GM23338 (cell line): ENCODE results near the gene METAP1D.

Source experiments
- CREB1 ChIP-seq: fragments of 250-450 bp; sonication (Bioruptor Pico); IDR thresholded peaks from 2 replicates; pipeline ENCODE4 v1.5.0; 2020; ENCODE audit warnings: low read depth, mild to moderate bottlenecking, moderate library complexity
- EZH2 ChIP-seq: fragments of 200-600 bp; sonication (generic); IDR thresholded peaks from one replicate; pipeline ENCODE4 v1.8.0; 2017; ENCODE audit warnings: antibody characterized with exemption, mild to moderate bottlenecking, low read depth; ENCODE audit not compliant: unreplicated experiment
- EZH2phosphoT487 ChIP-seq: fragments of 200-600 bp; sonication (generic); IDR thresholded peaks from one replicate; pipeline ENCODE4 v1.8.1; 2018; ENCODE audit warnings: antibody characterized with exemption; ENCODE audit not compliant: unreplicated experiment
- JUNB ChIP-seq: IDR thresholded peaks from one replicate; pipeline ENCODE4 v1.6.1; 2016; ENCODE audit warnings: antibody characterized with exemption; ENCODE audit not compliant: unreplicated experiment
- NANOG ChIP-seq: IDR thresholded peaks from 2 replicates; pipeline ENCODE4 v1.6.1; 2016; ENCODE audit warnings: antibody characterized with exemption, borderline replicate concordance
- POLR2AphosphoS5 ChIP-seq: IDR thresholded peaks from 2 replicates; pipeline ENCODE4 v1.6.1; 2016; ENCODE audit warnings: antibody characterized with exemption, low read depth
- STAT1 ChIP-seq: IDR thresholded peaks from one replicate; pipeline ENCODE4 v1.6.1; 2016; ENCODE audit warnings: antibody characterized with exemption; ENCODE audit not compliant: unreplicated experiment
- ZNF114 ChIP-seq: fragments of 250-450 bp; sonication (Bioruptor Pico); IDR thresholded peaks from 2 replicates; pipeline ENCODE4 v1.5.0; 2020; ENCODE audit warnings: mild to moderate bottlenecking, moderate library complexity
- ZNF331 ChIP-seq: fragments of 250-450 bp; sonication (Bioruptor Pico); IDR thresholded peaks from 2 replicates; pipeline ENCODE4 v1.5.0; 2020; ENCODE audit warnings: low read depth, mild to moderate bottlenecking, moderate library complexity
- TF ChIP-seq, protein P1 (sequence below), 2 experiments: fragments of 200-600 bp in 1 of 2; sonication (generic) in 1 of 2; conservative IDR thresholded peaks; 2 replicates each; pipeline versions ENCODE4 v1.5.1 to v1.6.1; 2016 to 2017; ENCODE audit warnings: antibody characterized with exemption in 2 of 2, low read depth in 2 of 2, mild to moderate bottlenecking in 2 of 2, moderate library complexity in 1 of 2
- TF ChIP-seq, protein P2 (sequence below): IDR thresholded peaks from one replicate; pipeline ENCODE4 v1.6.1; 2018; ENCODE audit warnings: antibody characterized with exemption; ENCODE audit not compliant: unreplicated experiment
- TF ChIP-seq, protein P3 (sequence below): IDR thresholded peaks from 2 replicates; pipeline ENCODE4 v1.6.1; 2016; ENCODE audit warnings: antibody characterized with exemption
- TF ChIP-seq, protein P4 (sequence below): fragments of 250-450 bp; sonication (Bioruptor Pico); IDR thresholded peaks from 2 replicates; pipeline ENCODE4 v1.5.0; 2020; ENCODE audit warnings: mild to moderate bottlenecking, moderate library complexity

DNA sequence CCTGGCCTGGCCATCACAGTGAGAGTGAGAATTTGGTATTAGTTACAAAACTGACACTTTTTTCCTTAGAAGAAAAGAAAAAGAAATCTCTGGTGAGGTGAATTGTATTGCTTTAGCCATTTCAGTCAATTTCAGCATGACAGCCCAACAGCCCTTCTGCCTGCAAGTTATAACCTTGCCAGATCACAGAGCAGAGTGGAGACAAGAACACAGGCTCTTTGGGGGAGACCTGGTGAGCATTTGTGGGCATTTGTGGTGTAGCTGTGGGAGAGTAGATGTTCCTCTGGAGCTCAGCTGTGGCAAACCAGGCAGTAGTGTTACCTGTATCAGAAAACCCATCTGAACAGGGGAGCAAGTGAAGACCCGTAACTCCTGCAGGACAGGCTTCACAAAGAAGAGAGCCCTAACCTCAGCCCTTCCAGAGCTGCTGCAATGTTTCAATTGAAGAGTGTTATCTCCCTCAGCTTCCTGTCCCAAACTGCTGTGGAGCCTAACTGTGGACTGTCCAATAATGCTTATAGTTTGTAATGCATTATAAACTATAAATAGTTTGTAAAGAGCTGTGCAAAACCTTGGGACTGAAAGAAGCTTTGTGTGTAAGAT lies 62.8 kb downstream of the METAP1D start:
- TF ChIP-seq POLR2AphosphoS5, result no peak
- TF ChIP-seq, protein P1, sequence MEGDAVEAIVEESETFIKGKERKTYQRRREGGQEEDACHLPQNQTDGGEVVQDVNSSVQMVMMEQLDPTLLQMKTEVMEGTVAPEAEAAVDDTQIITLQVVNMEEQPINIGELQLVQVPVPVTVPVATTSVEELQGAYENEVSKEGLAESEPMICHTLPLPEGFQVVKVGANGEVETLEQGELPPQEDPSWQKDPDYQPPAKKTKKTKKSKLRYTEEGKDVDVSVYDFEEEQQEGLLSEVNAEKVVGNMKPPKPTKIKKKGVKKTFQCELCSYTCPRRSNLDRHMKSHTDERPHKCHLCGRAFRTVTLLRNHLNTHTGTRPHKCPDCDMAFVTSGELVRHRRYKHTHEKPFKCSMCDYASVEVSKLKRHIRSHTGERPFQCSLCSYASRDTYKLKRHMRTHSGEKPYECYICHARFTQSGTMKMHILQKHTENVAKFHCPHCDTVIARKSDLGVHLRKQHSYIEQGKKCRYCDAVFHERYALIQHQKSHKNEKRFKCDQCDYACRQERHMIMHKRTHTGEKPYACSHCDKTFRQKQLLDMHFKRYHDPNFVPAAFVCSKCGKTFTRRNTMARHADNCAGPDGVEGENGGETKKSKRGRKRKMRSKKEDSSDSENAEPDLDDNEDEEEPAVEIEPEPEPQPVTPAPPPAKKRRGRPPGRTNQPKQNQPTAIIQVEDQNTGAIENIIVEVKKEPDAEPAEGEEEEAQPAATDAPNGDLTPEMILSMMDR (conservative IDR thresholded peaks at IDR 0.05; ENCODE audit: low read depth in 2 of 2), result no peak
- TF ChIP-seq EZH2, result no peak
- no peak for TF ChIP-seq EZH2phosphoT487
- TF ChIP-seq, protein P2, sequence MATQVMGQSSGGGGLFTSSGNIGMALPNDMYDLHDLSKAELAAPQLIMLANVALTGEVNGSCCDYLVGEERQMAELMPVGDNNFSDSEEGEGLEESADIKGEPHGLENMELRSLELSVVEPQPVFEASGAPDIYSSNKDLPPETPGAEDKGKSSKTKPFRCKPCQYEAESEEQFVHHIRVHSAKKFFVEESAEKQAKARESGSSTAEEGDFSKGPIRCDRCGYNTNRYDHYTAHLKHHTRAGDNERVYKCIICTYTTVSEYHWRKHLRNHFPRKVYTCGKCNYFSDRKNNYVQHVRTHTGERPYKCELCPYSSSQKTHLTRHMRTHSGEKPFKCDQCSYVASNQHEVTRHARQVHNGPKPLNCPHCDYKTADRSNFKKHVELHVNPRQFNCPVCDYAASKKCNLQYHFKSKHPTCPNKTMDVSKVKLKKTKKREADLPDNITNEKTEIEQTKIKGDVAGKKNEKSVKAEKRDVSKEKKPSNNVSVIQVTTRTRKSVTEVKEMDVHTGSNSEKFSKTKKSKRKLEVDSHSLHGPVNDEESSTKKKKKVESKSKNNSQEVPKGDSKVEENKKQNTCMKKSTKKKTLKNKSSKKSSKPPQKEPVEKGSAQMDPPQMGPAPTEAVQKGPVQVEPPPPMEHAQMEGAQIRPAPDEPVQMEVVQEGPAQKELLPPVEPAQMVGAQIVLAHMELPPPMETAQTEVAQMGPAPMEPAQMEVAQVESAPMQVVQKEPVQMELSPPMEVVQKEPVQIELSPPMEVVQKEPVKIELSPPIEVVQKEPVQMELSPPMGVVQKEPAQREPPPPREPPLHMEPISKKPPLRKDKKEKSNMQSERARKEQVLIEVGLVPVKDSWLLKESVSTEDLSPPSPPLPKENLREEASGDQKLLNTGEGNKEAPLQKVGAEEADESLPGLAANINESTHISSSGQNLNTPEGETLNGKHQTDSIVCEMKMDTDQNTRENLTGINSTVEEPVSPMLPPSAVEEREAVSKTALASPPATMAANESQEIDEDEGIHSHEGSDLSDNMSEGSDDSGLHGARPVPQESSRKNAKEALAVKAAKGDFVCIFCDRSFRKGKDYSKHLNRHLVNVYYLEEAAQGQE, result no peak
- no peak for TF ChIP-seq JUNB
- no peak for TF ChIP-seq CREB1 (CRISPR knock-in tag)
- TF ChIP-seq, protein P3, sequence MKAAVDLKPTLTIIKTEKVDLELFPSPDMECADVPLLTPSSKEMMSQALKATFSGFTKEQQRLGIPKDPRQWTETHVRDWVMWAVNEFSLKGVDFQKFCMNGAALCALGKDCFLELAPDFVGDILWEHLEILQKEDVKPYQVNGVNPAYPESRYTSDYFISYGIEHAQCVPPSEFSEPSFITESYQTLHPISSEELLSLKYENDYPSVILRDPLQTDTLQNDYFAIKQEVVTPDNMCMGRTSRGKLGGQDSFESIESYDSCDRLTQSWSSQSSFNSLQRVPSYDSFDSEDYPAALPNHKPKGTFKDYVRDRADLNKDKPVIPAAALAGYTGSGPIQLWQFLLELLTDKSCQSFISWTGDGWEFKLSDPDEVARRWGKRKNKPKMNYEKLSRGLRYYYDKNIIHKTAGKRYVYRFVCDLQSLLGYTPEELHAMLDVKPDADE, result no peak
- TF ChIP-seq ZNF114, result no peak
- no peak for TF ChIP-seq ZNF331 (CRISPR knock-in tag)
- no peak for TF ChIP-seq NANOG
- no peak for TF ChIP-seq STAT1
- TF ChIP-seq, protein P4, sequence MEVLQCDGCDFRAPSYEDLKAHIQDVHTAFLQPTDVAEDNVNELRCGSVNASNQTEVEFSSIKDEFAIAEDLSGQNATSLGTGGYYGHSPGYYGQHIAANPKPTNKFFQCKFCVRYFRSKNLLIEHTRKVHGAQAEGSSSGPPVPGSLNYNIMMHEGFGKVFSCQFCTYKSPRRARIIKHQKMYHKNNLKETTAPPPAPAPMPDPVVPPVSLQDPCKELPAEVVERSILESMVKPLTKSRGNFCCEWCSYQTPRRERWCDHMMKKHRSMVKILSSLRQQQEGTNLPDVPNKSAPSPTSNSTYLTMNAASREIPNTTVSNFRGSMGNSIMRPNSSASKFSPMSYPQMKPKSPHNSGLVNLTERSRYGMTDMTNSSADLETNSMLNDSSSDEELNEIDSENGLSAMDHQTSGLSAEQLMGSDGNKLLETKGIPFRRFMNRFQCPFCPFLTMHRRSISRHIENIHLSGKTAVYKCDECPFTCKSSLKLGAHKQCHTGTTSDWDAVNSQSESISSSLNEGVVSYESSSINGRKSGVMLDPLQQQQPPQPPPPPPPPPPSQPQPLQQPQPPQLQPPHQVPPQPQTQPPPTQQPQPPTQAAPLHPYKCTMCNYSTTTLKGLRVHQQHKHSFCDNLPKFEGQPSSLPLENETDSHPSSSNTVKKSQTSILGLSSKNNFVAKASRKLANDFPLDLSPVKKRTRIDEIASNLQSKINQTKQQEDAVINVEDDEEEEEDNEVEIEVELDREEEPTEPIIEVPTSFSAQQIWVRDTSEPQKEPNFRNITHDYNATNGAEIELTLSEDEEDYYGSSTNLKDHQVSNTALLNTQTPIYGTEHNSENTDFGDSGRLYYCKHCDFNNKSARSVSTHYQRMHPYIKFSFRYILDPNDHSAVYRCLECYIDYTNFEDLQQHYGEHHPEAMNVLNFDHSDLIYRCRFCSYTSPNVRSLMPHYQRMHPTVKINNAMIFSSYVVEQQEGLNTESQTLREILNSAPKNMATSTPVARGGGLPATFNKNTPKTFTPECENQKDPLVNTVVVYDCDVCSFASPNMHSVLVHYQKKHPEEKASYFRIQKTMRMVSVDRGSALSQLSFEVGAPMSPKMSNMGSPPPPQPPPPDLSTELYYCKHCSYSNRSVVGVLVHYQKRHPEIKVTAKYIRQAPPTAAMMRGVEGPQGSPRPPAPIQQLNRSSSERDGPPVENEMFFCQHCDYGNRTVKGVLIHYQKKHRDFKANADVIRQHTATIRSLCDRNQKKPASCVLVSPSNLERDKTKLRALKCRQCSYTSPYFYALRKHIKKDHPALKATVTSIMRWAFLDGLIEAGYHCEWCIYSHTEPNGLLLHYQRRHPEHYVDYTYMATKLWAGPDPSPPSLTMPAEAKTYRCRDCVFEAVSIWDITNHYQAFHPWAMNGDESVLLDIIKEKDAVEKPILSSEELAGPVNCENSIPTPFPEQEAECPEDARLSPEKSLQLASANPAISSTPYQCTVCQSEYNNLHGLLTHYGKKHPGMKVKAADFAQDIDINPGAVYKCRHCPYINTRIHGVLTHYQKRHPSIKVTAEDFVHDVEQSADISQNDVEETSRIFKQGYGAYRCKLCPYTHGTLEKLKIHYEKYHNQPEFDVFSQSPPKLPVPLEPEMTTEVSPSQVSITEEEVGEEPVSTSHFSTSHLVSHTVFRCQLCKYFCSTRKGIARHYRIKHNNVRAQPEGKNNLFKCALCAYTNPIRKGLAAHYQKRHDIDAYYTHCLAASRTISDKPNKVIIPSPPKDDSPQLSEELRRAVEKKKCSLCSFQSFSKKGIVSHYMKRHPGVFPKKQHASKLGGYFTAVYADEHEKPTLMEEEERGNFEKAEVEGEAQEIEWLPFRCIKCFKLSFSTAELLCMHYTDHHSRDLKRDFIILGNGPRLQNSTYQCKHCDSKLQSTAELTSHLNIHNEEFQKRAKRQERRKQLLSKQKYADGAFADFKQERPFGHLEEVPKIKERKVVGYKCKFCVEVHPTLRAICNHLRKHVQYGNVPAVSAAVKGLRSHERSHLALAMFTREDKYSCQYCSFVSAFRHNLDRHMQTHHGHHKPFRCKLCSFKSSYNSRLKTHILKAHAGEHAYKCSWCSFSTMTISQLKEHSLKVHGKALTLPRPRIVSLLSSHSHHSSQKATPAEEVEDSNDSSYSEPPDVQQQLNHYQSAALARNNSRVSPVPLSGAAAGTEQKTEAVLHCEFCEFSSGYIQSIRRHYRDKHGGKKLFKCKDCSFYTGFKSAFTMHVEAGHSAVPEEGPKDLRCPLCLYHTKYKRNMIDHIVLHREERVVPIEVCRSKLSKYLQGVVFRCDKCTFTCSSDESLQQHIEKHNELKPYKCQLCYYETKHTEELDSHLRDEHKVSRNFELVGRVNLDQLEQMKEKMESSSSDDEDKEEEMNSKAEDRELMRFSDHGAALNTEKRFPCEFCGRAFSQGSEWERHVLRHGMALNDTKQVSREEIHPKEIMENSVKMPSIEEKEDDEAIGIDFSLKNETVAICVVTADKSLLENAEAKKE (CRISPR knock-in tag), result no peak
